GM23338 (cell line): Measurements from ENCODE around the gene CRACDL. TPM values are rescaled to one million over a fixed set of nuclear protein-coding genes. Genes with fewer than 3 reads are reported as not detected.

Source experiments
- ATAC-seq: fragments of 200-7000 bp; cut with Tn5 transposase; 3 replicates; pipeline ENCODE4 v1.9.1; 2020
- DNase-seq: peaks from one replicate; pipeline ENCODE4 v3.0.0-alpha.2; 2015; ENCODE audit warnings: low spot score
- H2AFZ ChIP-seq: fragments of 200-600 bp; sonication (generic); 2 replicates; pipeline ENCODE4 v1.8.0; 2016; ENCODE audit warnings: antibody characterized with exemption, mild to moderate bottlenecking, moderate library complexity
- H3F3A ChIP-seq: fragments of 200-600 bp; sonication (generic); replicated peaks from 2 replicates; pipeline ENCODE4 v1.8.0; 2017; ENCODE audit warnings: antibody characterized with exemption, mixed run types, low read depth
- H3K27ac ChIP-seq: fragments of 200-600 bp; sonication (generic); 2 replicates; pipeline ENCODE4 v1.6.1; 2016; ENCODE audit warnings: low read depth
- H3K27me3 ChIP-seq: fragments of 200-600 bp; sonication (generic); 2 replicates; pipeline ENCODE4 v1.8.0; 2016; ENCODE audit warnings: mild to moderate bottlenecking, mixed run types, moderate library complexity; ENCODE audit not compliant: insufficient read depth
- H3K36me3 ChIP-seq: fragments of 200-600 bp; sonication (generic); 2 replicates; pipeline ENCODE4 v1.8.0; 2016; ENCODE audit warnings: mild to moderate bottlenecking; ENCODE audit not compliant: insufficient read depth
- H3K4me1 ChIP-seq: fragments of 200-600 bp; sonication (generic); 2 replicates; pipeline ENCODE4 v1.8.0; 2016; ENCODE audit warnings: mild to moderate bottlenecking, moderate library complexity; ENCODE audit not compliant: insufficient read depth
- H3K4me2 ChIP-seq: fragments of 200-600 bp; sonication (generic); 2 replicates; pipeline ENCODE4 v1.7.1; 2017; ENCODE audit warnings: mixed run types
- H3K4me3 ChIP-seq: fragments of 200-600 bp; sonication (generic); 2 replicates; pipeline ENCODE4 v1.6.1; 2016; ENCODE audit warnings: mixed run types
- H3K79me2 ChIP-seq: fragments of 200-600 bp; sonication (generic); replicated peaks from 2 replicates; pipeline ENCODE4 v1.8.0; 2017; ENCODE audit warnings: mild to moderate bottlenecking; ENCODE audit not compliant: insufficient read depth
- H3K9me2 ChIP-seq: fragments of 200-600 bp; sonication (generic); 2 replicates; pipeline ENCODE4 v1.8.0; 2017; ENCODE audit not compliant: insufficient read depth
- H4K20me1 ChIP-seq: fragments of 200-600 bp; sonication (generic); replicated peaks from 2 replicates; pipeline ENCODE4 v1.8.0; 2017; ENCODE audit warnings: mild to moderate bottlenecking; ENCODE audit not compliant: insufficient read depth
- H3K27ac Mint-ChIP-seq: 2 replicates; pipeline ENCODE4 v1.8.0; 2020; ENCODE audit warnings: inconsistent platforms, mild to moderate bottlenecking, moderate library complexity, mixed read lengths
- H3K27me3 Mint-ChIP-seq: 3 replicates; pipeline ENCODE4 v1.8.0; 2022; ENCODE audit warnings: low read depth, mild to moderate bottlenecking, moderate library complexity, mixed read lengths, inconsistent platforms; ENCODE audit not compliant: insufficient read depth, poor library complexity
- H3K36me3 Mint-ChIP-seq: 3 replicates; pipeline ENCODE4 v1.8.0; 2021; ENCODE audit warnings: low read depth, mild to moderate bottlenecking, inconsistent platforms, moderate library complexity, mixed read lengths
- H3K4me1 Mint-ChIP-seq: 3 replicates; pipeline ENCODE4 v1.8.0; 2020; ENCODE audit warnings: mild to moderate bottlenecking, inconsistent platforms, mixed read lengths
- H3K4me3 Mint-ChIP-seq: 3 replicates; pipeline ENCODE4 v1.8.0; 2021; ENCODE audit warnings: moderate library complexity, mild to moderate bottlenecking, inconsistent platforms, mixed read lengths
- H3K9me3 Mint-ChIP-seq: 3 replicates; pipeline ENCODE4 v1.8.0; 2020; ENCODE audit warnings: moderate library complexity, mild to moderate bottlenecking, inconsistent platforms, mixed read lengths
- CREB1 ChIP-seq: fragments of 250-450 bp; sonication (Bioruptor Pico); IDR thresholded peaks from 2 replicates; pipeline ENCODE4 v1.5.0; 2020; ENCODE audit warnings: low read depth, mild to moderate bottlenecking, moderate library complexity
- EZH2 ChIP-seq: fragments of 200-600 bp; sonication (generic); IDR thresholded peaks from one replicate; pipeline ENCODE4 v1.8.0; 2017; ENCODE audit warnings: antibody characterized with exemption, mild to moderate bottlenecking, low read depth; ENCODE audit not compliant: unreplicated experiment
- EZH2phosphoT487 ChIP-seq: fragments of 200-600 bp; sonication (generic); IDR thresholded peaks from one replicate; pipeline ENCODE4 v1.8.1; 2018; ENCODE audit warnings: antibody characterized with exemption; ENCODE audit not compliant: unreplicated experiment
- NANOG ChIP-seq: IDR thresholded peaks from 2 replicates; pipeline ENCODE4 v1.6.1; 2016; ENCODE audit warnings: antibody characterized with exemption, borderline replicate concordance
- POLR2AphosphoS5 ChIP-seq: IDR thresholded peaks from 2 replicates; pipeline ENCODE4 v1.6.1; 2016; ENCODE audit warnings: antibody characterized with exemption, low read depth
- STAT1 ChIP-seq: IDR thresholded peaks from one replicate; pipeline ENCODE4 v1.6.1; 2016; ENCODE audit warnings: antibody characterized with exemption; ENCODE audit not compliant: unreplicated experiment
- ZNF114 ChIP-seq: fragments of 250-450 bp; sonication (Bioruptor Pico); IDR thresholded peaks from 2 replicates; pipeline ENCODE4 v1.5.0; 2020; ENCODE audit warnings: mild to moderate bottlenecking, moderate library complexity
- ZNF331 ChIP-seq: fragments of 250-450 bp; sonication (Bioruptor Pico); IDR thresholded peaks from 2 replicates; pipeline ENCODE4 v1.5.0; 2020; ENCODE audit warnings: low read depth, mild to moderate bottlenecking, moderate library complexity
- polyA plus RNA-seq: library from polyadenylated mRNA; unstranded; fragments of >200 nt; fragmentation: Nextera tagmentation; extraction: Ambion mirVana; gene quantifications from 2 replicates; pipeline ENCODE4 v1.2.1, GENCODE V29; 2016
- total RNA-seq: library from RNA; depleted of rRNA; stranded (reverse); fragments of >200 nt; shearing (Covaris generic); gene quantifications from 2 replicates; pipeline ENCODE4 v1.2.3, GENCODE V29; 2014
- TF ChIP-seq, protein P1 (sequence below): fragments of 250-450 bp; sonication (Bioruptor Pico); IDR thresholded peaks from 2 replicates; pipeline ENCODE4 v1.5.0; 2020; ENCODE audit warnings: mild to moderate bottlenecking, moderate library complexity
- TF ChIP-seq, protein P2 (sequence below), 2 experiments: fragments of 200-600 bp in 1 of 2; sonication (generic) in 1 of 2; conservative IDR thresholded peaks; 2 replicates each; pipeline versions ENCODE4 v1.5.1 to v1.6.1; 2016 to 2017; ENCODE audit warnings: antibody characterized with exemption in 2 of 2, low read depth in 2 of 2, mild to moderate bottlenecking in 2 of 2, moderate library complexity in 1 of 2

CRACDL gene
- total and polyA plus RNA-seq, 2 experiments from 2014 or later, result 0.14 to 0.16 TPM

DNA sequence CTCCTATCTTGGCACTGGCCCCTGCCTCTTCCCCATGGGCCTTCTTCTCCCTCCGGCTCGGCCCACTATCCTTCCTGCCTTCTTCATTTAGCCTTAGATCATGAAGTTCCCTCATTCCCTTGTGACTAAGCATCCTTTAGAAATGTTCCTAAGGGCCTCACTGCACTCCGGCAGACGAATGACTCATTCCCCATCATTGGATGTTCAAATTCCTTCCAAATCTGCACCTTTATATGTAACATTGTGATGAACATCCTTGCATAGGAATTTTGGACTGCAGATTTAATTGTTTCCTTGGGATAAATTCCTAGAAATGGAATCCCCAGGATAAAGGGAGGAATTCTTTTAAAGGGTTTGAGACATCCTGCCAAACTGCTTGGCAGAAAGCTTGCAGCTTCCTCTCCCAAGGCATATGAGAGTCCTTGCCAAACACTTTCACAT lies 19.0 kb downstream of the CRACDL start (continued):
- TF ChIP-seq CREB1 (CRISPR knock-in tag) (no peak), EZH2phosphoT487 (no peak)

GRCh38 chr2:98915751-98916358 lies 20.2 kb downstream of the CRACDL start:
- no peaks in the 10 kb centered on the region for H3K9me2 ChIP-seq
- H3K9me3 Mint-ChIP-seq, result no peaks in the 10 kb centered on the region
- H3K4me3 Mint-ChIP-seq, result no peak overlapping the region
- H3K27ac ChIP-seq, result no peak overlapping the region
- H3K27me3 Mint-ChIP-seq, result peaks cover 1% of the 10 kb centered on the region
- no peak for TF ChIP-seq STAT1
- TF ChIP-seq EZH2phosphoT487, result no peak
- no peak for TF ChIP-seq POLR2AphosphoS5
- no peak for TF ChIP-seq EZH2
- TF ChIP-seq ZNF114 (CRISPR knock-in tag), result no peak
- TF ChIP-seq, protein P1, sequence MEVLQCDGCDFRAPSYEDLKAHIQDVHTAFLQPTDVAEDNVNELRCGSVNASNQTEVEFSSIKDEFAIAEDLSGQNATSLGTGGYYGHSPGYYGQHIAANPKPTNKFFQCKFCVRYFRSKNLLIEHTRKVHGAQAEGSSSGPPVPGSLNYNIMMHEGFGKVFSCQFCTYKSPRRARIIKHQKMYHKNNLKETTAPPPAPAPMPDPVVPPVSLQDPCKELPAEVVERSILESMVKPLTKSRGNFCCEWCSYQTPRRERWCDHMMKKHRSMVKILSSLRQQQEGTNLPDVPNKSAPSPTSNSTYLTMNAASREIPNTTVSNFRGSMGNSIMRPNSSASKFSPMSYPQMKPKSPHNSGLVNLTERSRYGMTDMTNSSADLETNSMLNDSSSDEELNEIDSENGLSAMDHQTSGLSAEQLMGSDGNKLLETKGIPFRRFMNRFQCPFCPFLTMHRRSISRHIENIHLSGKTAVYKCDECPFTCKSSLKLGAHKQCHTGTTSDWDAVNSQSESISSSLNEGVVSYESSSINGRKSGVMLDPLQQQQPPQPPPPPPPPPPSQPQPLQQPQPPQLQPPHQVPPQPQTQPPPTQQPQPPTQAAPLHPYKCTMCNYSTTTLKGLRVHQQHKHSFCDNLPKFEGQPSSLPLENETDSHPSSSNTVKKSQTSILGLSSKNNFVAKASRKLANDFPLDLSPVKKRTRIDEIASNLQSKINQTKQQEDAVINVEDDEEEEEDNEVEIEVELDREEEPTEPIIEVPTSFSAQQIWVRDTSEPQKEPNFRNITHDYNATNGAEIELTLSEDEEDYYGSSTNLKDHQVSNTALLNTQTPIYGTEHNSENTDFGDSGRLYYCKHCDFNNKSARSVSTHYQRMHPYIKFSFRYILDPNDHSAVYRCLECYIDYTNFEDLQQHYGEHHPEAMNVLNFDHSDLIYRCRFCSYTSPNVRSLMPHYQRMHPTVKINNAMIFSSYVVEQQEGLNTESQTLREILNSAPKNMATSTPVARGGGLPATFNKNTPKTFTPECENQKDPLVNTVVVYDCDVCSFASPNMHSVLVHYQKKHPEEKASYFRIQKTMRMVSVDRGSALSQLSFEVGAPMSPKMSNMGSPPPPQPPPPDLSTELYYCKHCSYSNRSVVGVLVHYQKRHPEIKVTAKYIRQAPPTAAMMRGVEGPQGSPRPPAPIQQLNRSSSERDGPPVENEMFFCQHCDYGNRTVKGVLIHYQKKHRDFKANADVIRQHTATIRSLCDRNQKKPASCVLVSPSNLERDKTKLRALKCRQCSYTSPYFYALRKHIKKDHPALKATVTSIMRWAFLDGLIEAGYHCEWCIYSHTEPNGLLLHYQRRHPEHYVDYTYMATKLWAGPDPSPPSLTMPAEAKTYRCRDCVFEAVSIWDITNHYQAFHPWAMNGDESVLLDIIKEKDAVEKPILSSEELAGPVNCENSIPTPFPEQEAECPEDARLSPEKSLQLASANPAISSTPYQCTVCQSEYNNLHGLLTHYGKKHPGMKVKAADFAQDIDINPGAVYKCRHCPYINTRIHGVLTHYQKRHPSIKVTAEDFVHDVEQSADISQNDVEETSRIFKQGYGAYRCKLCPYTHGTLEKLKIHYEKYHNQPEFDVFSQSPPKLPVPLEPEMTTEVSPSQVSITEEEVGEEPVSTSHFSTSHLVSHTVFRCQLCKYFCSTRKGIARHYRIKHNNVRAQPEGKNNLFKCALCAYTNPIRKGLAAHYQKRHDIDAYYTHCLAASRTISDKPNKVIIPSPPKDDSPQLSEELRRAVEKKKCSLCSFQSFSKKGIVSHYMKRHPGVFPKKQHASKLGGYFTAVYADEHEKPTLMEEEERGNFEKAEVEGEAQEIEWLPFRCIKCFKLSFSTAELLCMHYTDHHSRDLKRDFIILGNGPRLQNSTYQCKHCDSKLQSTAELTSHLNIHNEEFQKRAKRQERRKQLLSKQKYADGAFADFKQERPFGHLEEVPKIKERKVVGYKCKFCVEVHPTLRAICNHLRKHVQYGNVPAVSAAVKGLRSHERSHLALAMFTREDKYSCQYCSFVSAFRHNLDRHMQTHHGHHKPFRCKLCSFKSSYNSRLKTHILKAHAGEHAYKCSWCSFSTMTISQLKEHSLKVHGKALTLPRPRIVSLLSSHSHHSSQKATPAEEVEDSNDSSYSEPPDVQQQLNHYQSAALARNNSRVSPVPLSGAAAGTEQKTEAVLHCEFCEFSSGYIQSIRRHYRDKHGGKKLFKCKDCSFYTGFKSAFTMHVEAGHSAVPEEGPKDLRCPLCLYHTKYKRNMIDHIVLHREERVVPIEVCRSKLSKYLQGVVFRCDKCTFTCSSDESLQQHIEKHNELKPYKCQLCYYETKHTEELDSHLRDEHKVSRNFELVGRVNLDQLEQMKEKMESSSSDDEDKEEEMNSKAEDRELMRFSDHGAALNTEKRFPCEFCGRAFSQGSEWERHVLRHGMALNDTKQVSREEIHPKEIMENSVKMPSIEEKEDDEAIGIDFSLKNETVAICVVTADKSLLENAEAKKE, result no peak
- no peak for TF ChIP-seq ZNF331 (CRISPR knock-in tag)
- no peak for TF ChIP-seq NANOG
- TF ChIP-seq CREB1 (CRISPR knock-in tag), result no peak
- TF ChIP-seq, protein P2, sequence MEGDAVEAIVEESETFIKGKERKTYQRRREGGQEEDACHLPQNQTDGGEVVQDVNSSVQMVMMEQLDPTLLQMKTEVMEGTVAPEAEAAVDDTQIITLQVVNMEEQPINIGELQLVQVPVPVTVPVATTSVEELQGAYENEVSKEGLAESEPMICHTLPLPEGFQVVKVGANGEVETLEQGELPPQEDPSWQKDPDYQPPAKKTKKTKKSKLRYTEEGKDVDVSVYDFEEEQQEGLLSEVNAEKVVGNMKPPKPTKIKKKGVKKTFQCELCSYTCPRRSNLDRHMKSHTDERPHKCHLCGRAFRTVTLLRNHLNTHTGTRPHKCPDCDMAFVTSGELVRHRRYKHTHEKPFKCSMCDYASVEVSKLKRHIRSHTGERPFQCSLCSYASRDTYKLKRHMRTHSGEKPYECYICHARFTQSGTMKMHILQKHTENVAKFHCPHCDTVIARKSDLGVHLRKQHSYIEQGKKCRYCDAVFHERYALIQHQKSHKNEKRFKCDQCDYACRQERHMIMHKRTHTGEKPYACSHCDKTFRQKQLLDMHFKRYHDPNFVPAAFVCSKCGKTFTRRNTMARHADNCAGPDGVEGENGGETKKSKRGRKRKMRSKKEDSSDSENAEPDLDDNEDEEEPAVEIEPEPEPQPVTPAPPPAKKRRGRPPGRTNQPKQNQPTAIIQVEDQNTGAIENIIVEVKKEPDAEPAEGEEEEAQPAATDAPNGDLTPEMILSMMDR (conservative IDR thresholded peaks at IDR 0.05; ENCODE audit: low read depth in 2 of 2), result no peak
- H3K4me1 ChIP-seq, result no peaks in the 10 kb centered on the region
- H3F3A ChIP-seq, result no peaks in the 10 kb centered on the region
- H4K20me1 ChIP-seq, result no peaks in the 10 kb centered on the region
- no peak overlapping the region for H2AFZ ChIP-seq
- no peak overlapping the region for H3K4me2 ChIP-seq
- H3K79me2 ChIP-seq, result no peaks in the 10 kb centered on the region
- no peaks in the 10 kb centered on the region for H3K36me3 Mint-ChIP-seq
- no peak for ATAC-seq
- H3K4me1 Mint-ChIP-seq, result peaks cover 9% of the 10 kb centered on the region; the same call in 2 of the 3 replicates
- H3K27ac Mint-ChIP-seq, result no peak overlapping the region
- no peaks in the 10 kb centered on the region for H3K36me3 ChIP-seq
- H3K27me3 ChIP-seq, result no peaks in the 10 kb centered on the region
- DNase-seq, result no peak
- H3K4me3 ChIP-seq, result no peak overlapping the region
